NCI-H524 treated with DMSO at 0.1 percent for 48 hours (cell line): ENCODE measurements around the gene MAPT.
"Not testable (repeated sequence)": the region's sequence is repeated elsewhere in the genome, so short reads cannot be mapped to it uniquely, and the experiment has no call there.

Experiments
- DNase-seq: peaks from one replicate; lab custom pipeline; 2025; lab: John Stamatoyannopoulos, UW

MAPT gene

DNA sequence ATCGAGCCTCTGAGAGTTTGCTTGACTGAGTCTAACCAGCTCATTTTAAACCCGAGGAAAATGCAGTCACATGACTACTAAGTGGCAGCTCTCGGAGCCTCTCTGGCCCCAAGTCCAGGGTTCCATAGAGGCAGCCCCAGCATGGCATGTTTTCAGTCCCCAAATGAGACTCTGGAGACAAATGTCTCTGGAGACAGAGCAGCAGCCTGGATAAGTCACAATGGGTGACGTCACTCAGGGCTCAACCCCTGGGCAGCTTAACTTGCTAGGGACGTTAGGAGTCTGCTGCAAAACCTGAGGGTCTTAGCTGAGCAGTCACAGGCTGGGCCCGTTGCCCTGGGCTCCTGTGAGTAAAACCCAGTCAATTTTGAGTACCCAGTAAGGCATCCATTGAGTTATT is 97.8 kb downstream of the MAPT start:
- DNase-seq, result no peak

DNA sequence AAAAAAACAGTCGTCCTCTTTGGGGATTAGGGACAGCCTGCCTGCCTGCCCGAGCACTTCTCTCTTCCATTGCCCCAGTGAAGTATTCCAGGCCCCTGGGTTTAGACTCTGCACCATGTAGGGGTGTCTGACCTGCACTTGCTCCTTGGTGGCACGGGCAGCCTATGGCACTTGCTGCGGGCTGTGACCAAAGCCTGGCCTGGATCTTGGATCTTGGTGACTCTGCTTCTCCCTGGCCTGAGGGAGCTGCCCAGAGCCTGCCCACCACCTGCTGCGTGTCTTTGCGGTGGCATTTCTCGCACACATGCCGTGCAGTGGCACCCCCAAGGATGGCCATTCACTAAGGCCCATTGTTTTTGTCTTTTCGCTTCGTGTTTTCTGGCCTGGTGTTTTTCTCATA is 98.5 kb downstream of the MAPT start:
- DNase-seq, result no peak

DNA sequence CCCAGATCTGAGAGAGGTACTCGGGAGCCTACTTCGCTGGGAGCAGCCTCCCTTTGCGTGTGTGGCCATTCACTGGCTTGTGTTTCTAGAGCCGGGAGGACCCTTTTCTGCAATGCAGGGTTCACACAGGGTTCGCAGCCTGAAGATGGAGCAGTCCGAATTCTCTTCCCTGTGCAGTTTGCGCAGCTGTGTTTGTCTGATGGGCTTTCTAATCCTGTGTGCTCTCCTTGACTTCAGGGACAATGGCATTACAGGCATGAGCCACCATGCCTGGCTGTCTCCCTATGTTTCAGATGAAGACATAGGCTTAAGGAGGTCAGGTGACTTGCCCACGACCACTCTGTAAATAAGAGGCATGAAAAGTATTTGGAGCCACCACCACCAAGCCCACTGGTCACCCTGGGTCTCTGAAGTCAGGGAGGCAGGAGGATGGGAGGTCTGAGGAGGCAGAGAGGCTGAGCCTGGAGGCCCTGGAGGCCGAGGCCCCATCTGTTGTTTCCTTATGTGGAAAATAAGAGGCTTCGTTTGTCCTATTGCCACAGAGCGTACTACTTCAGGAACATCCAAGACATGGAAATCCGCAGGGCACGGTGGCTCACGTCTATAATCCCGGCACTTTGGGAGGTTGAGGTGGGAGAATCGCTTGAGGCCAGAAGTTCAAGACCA is 99.7 kb downstream of the MAPT start:
- no peak for DNase-seq

DNA sequence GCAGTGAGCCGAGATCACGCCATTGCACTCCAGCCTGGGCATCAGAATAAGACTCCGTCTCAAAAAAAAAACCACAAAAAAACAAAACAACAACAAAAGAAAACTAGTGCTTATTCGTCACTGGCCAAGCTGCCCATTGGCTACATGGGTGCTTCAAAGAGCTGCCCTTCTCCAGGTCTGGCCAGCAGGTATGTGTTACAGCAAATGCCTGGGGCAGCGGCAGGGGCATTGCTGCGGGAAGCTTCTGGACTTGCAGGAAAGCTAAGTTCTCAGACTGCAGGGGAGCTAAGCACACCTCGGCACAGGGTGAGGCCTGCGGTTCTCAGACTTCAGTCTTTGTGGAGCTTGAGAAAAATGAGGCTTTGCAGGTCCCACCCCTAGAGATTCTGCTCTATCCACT is 100.6 kb downstream of the MAPT start:
- no peak for DNase-seq

DNA sequence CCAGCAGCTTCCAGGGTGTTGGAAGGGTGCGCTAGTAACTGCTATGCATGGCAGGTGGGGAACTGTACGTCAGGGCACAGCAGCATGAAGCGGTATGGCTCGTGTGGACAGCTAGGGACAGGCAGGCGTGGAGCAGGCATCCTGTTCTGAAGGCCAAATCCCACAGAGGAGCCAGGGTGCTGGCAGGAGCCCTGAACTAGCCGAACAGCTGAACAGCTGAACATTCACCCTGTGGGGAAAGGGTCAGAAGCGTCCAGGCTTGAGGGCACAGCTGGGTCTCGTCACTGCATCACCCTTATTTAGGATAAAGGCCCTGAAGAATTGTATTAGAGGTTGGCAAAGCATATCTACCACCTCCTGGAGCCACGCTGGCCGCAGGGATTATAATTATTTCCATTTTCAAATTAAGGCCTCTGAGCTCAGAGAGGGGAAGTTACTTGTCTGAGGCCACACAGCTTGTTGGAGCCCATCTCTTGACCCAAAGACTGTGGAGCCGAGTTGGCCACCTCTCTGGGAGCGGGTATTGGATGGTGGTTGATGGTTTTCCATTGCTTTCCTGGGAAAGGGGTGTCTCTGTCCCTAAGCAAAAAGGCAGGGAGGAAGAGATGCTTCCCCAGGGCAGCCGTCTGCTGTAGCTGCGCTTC is 101.4 kb downstream of the MAPT start:
- no peak for DNase-seq

DNA sequence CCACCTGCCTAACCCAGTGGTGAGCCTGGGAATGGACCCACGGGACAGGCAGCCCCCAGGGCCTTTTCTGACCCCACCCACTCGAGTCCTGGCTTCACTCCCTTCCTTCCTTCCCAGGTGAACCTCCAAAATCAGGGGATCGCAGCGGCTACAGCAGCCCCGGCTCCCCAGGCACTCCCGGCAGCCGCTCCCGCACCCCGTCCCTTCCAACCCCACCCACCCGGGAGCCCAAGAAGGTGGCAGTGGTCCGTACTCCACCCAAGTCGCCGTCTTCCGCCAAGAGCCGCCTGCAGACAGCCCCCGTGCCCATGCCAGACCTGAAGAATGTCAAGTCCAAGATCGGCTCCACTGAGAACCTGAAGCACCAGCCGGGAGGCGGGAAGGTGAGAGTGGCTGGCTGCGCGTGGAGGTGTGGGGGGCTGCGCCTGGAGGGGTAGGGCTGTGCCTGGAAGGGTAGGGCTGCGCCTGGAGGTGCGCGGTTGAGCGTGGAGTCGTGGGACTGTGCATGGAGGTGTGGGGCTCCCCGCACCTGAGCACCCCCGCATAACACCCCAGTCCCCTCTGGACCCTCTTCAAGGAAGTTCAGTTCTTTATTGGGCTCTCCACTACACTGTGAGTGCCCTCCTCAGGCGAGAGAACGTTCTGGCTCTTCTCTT is 102.1 kb downstream of the MAPT start:
- no peak for DNase-seq

DNA sequence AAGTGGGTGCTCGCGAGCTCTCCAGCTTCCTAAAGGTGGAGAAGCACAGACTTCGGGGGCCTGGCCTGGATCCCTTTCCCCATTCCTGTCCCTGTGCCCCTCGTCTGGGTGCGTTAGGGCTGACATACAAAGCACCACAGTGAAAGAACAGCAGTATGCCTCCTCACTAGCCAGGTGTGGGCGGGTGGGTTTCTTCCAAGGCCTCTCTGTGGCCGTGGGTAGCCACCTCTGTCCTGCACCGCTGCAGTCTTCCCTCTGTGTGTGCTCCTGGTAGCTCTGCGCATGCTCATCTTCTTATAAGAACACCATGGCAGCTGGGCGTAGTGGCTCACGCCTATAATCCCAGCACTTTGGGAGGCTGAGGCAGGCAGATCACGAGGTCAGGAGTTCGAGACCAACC is 102.8 kb downstream of the MAPT start:
- no peak for DNase-seq

DNA sequence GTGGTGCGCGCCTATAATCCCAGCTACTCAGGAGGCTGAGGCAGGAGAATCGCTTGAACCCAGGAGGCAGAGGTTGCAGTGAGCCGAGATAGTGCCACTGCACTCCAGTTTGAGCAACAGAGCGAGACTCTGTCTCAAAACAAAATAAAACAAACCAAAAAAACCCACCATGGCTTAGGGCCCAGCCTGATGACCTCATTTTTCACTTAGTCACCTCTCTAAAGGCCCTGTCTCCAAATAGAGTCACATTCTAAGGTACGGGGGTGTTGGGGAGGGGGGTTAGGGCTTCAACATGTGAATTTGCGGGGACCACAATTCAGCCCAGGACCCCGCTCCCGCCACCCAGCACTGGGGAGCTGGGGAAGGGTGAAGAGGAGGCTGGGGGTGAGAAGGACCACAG is 103.3 kb downstream of the MAPT start:
- no peak for DNase-seq

DNA sequence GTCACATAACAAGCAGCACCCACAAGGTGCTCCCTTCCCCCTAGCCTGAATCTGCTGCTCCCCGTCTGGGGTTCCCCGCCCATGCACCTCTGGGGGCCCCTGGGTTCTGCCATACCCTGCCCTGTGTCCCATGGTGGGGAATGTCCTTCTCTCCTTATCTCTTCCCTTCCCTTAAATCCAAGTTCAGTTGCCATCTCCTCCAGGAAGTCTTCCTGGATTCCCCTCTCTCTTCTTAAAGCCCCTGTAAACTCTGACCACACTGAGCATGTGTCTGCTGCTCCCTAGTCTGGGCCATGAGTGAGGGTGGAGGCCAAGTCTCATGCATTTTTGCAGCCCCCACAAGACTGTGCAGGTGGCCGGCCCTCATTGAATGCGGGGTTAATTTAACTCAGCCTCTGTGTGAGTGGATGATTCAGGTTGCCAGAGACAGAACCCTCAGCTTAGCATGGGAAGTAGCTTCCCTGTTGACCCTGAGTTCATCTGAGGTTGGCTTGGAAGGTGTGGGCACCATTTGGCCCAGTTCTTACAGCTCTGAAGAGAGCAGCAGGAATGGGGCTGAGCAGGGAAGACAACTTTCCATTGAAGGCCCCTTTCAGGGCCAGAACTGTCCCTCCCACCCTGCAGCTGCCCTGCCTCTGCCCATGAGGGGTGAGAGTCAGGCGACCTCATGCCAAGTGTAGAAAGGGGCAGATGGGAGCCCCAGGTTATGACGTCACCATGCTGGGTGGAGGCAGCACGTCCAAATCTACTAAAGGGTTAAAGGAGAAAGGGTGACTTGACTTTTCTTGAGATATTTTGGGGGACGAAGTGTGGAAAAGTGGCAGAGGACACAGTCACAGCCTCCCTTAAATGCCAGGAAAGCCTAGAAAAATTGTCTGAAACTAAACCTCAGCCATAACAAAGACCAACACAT is 104.9 kb downstream of the MAPT start, which contains the start of gene STH:
Gene STH, plus strand, starts transcription at position 264 of the 913 bp plus-strand sequence. Its CDS starts 30 bp downstream, at position 294.
- DNase-seq, result no peak

DNA sequence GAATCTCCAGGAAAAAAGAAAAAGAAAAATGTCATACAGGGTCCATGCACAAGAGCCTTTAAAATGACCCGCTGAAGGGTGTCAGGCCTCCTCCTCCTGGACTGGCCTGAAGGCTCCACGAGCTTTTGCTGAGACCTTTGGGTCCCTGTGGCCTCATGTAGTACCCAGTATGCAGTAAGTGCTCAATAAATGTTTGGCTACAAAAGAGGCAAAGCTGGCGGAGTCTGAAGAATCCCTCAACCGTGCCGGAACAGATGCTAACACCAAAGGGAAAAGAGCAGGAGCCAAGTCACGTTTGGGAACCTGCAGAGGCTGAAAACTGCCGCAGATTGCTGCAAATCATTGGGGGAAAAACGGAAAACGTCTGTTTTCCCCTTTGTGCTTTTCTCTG is 105.5 kb downstream of the MAPT start:
- DNase-seq, result no peak

DNA sequence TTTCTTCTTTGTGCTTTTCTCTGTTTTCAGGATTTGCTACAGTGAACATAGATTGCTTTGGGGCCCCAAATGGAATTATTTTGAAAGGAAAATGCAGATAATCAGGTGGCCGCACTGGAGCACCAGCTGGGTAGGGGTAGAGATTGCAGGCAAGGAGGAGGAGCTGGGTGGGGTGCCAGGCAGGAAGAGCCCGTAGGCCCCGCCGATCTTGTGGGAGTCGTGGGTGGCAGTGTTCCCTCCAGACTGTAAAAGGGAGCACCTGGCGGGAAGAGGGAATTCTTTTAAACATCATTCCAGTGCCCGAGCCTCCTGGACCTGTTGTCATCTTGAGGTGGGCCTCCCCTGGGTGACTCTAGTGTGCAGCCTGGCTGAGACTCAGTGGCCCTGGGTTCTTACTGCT is 105.9 kb downstream of the MAPT start:
- no peak for DNase-seq

DNA sequence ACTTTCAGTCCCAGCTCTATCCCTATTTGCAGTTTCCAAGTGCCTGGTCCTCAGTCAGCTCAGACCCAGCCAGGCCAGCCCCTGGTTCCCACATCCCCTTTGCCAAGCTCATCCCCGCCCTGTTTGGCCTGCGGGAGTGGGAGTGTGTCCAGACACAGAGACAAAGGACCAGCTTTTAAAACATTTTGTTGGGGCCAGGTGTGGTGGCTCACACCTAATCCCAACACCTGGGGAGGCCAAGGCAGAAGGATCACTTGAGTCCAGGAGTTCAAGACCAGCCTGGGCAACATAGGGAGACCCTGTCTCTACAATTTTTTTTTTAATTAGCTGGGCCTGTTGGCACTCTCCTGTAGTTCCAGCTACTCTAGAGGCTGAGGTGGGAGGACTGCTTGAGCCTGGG is 106.4 kb downstream of the MAPT start:
- no peak for DNase-seq

DNA sequence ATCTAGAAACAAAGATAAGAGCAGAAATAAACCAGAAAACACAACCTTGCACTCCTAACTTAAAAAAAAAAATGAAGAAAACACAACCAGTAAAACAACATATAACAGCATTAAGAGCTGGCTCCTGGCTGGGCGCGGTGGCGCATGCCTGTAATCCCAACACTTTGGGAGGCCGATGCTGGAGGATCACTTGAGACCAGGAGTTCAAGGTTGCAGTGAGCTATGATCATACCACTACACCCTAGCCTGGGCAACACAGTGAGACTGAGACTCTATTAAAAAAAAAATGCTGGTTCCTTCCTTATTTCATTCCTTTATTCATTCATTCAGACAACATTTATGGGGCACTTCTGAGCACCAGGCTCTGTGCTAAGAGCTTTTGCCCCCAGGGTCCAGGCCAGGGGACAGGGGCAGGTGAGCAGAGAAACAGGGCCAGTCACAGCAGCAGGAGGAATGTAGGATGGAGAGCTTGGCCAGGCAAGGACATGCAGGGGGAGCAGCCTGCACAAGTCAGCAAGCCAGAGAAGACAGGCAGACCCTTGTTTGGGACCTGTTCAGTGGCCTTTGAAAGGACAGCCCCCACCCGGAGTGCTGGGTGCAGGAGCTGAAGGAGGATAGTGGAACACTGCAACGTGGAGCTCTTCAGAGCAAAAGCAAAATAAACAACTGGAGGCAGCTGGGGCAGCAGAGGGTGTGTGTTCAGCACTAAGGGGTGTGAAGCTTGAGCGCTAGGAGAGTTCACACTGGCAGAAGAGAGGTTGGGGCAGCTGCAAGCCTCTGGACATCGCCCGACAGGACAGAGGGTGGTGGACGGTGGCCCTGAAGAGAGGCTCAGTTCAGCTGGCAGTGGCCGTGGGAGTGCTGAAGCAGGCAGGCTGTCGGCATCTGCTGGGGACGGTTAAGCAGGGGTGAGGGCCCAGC is 107.3 kb downstream of the MAPT start:
- no peak for DNase-seq

DNA sequence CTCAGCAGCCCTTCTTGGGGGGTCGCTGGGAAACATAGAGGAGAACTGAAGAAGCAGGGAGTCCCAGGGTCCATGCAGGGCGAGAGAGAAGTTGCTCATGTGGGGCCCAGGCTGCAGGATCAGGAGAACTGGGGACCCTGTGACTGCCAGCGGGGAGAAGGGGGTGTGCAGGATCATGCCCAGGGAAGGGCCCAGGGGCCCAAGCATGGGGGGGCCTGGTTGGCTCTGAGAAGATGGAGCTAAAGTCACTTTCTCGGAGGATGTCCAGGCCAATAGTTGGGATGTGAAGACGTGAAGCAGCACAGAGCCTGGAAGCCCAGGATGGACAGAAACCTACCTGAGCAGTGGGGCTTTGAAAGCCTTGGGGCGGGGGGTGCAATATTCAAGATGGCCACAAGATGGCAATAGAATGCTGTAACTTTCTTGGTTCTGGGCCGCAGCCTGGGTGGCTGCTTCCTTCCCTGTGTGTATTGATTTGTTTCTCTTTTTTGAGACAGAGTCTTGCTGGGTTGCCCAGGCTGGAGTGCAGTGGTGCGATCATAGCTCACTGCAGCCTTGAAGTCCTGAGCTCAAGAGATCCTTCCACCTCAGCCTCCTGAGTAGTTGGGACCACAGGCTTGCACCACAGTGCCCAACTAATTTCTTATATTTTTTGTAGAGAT is 108.1 kb downstream of the MAPT start:
- no peak for DNase-seq

DNA sequence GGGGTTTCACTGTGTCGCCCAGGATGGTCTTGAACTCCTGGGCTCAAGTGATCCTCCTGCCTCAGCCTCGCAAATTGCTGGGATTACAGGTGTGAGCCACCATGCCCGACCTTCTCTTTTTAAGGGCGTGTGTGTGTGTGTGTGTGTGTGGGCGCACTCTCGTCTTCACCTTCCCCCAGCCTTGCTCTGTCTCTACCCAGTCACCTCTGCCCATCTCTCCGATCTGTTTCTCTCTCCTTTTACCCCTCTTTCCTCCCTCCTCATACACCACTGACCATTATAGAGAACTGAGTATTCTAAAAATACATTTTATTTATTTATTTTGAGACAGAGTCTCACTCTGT is 108.6 kb downstream of the MAPT start:
- no peak for DNase-seq

DNA sequence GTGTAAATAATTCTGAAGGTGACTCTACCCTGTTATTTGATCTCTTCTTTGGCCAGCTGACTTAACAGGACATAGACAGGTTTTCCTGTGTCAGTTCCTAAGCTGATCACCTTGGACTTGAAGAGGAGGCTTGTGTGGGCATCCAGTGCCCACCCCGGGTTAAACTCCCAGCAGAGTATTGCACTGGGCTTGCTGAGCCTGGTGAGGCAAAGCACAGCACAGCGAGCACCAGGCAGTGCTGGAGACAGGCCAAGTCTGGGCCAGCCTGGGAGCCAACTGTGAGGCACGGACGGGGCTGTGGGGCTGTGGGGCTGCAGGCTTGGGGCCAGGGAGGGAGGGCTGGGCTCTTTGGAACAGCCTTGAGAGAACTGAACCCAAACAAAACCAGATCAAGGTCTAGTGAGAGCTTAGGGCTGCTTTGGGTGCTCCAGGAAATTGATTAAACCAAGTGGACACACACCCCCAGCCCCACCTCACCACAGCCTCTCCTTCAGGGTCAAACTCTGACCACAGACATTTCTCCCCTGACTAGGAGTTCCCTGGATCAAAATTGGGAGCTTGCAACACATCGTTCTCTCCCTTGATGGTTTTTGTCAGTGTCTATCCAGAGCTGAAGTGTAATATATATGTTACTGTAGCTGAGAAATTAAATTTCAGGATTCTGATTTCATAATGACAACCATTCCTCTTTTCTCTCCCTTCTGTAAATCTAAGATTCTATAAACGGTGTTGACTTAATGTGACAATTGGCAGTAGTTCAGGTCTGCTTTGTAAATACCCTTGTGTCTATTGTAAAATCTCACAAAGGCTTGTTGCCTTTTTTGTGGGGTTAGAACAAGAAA is 109.8 kb downstream of the MAPT start:
- DNase-seq, result no peak

DNA sequence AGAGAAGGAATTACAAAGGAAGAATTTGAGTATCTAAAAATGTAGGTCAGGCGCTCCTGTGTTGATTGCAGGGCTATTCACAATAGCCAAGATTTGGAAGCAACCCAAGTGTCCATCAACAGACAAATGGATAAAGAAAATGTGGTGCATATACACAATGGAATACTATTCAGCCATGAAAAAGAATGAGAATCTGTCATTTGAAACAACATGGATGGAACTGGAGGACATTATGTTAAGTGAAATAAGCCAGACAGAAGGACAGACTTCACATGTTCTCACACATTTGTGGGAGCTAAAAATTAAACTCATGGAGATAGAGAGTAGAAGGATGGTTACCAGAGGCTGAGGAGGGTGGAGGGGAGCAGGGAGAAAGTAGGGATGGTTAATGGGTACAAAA is 111.7 kb downstream of the MAPT start:
- not testable (repeated sequence) for DNase-seq

DNA sequence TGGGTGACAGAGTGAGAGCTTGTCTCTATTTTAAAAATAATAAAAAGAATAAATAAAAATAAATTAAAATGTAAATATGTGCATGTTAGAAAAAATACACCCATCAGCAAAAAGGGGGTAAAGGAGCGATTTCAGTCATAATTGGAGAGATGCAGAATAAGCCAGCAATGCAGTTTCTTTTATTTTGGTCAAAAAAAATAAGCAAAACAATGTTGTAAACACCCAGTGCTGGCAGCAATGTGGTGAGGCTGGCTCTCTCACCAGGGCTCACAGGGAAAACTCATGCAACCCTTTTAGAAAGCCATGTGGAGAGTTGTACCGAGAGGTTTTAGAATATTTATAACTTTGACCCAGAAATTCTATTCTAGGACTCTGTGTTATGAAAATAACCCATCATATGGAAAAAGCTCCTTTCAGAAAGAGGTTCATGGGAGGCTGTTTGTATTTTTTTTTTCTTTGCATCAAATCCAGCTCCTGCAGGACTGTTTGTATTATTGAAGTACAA is 113.2 kb downstream of the MAPT start:
- DNase-seq, result no peak

DNA sequence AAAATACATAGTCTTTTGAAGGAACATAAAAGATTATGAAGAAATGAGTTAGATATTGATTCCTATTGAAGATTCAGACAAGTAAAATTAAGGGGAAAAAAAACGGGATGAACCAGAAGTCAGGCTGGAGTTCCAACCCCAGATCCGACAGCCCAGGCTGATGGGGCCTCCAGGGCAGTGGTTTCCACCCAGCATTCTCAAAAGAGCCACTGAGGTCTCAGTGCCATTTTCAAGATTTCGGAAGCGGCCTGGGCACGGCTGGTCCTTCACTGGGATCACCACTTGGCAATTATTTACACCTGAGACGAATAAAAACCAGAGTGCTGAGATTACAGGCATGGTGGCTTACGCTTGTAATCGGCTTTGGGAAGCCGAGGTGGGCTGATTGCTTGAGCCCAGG is 114.2 kb downstream of the MAPT start:
- no peak for DNase-seq
